HG03439 (cell line): ENCODE data around the gene KLHL15.

Experiments used
- ATAC-seq: cut with Tn5 transposase; IDR thresholded peaks from one replicate; pipeline ENCODE4 v1.9.1; 2021; ENCODE audit warnings: mild to moderate bottlenecking, moderate library complexity; ENCODE audit not compliant: unreplicated experiment

KLHL15 gene

GRCh38 chrX:23953908-23954269 is 73.1 kb downstream of the KLHL15 start:
- no peak for ATAC-seq

GRCh38 chrX:23952984-23953907 is 73.7 kb downstream of the KLHL15 start:
- ATAC-seq, result peak; percentile 94

DNA sequence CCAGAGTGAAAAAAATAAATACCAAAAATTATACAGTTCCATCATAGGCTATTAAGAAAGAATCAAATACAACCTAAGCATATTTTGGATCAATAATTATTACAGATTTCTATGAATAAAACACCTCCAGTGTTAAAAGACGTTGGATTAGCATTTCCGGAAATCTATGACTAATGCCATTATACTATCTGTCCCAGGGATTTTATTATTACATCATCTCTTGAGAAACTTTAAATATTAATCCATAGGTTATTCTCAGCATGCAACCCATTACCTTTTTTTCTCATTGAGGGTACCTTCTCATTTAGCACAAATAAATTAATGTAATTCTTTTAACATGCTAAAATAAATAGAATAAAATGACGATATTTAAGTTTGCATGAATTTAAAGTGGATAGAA is 74.6 kb downstream of the KLHL15 start:
- ATAC-seq, result no peak

GRCh38 chrX:23945206-23945605 is 81.8 kb downstream of the KLHL15 start:
- no peak for ATAC-seq

- ATAC-seq, result no peak
Measured at GRCh38 chrX:23944234-23944633, 82.8 kb downstream of the KLHL15 start.

DNA sequence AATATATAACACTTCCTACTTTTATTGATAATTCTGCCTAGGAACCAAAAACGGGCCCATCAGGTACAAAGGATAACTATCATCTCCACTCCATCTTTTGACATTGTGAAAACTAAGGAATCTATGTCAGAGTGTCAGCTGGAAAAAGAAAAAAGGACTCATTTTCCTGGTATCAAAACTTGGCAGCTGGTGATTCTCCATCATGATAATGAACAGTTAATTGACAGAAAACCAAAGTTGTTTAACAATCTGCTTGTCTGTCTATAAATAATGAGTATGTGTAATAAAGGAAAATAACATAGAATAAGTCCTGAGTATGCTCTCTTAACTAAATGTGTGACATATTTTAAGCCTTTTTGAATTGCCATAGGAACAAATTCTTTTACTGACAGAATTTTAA is 87.8 kb downstream of the KLHL15 start:
- no peak for ATAC-seq

DNA sequence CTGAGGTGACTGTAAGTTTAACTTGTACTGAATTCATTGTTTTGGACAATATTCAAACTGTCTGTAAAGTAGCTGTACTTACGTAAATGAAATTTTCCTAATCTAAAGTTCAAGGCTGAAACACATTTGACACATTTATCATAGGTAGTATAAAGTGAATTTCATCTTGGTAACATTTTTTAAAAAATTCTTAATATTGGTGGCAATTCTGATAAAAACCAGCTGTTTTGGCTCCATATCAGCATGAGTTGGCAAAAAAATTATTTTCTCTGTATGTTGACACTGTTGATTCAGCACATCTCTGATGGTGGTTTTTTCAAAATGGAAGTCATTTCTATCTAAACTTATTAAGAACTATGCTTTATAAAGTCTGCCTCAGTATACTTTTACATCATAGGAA is 88.3 kb downstream of the KLHL15 start:
- ATAC-seq, result no peak

DNA sequence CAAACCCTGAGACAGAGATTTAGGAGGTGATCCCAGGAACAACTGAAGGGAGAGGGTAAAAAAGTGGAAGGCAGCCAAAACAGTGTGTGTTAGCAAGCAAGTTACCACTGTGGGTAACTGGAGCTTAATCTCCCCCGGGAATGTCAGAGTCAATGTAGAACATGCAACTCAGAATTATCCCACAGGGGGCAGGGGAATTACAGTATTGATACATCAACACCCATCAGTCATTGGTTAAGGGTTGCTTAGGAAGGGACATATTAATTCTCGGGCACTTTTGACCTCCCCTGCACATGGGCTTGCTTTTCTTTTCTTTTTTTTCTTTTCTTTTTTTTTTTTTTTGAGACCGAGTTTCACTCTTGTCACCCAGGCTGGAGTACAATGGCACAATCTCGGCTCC is 89.9 kb downstream of the KLHL15 start:
- ATAC-seq, result no peak

- no peak for ATAC-seq
Measured at GRCh38 chrX:23936180-23936579, 90.8 kb downstream of the KLHL15 start.

GRCh38 chrX:23935106-23935505 is 91.9 kb downstream of the KLHL15 start:
- no peak for ATAC-seq
